Activated naive CD8-positive, alpha-beta T cell (primary cell): ENCODE data around the gene PARP15.
A peak's percentile ranks its signal among the peaks of the same experiment; 100 is the strongest.
"Not testable (repeated sequence)": the region's sequence is repeated elsewhere in the genome, so short reads cannot be mapped to it uniquely, and the experiment has no call there.

Experiments
- H3K27ac Mint-ChIP-seq: one replicate; pipeline ENCODE4 v1.8.0; 2021; ENCODE audit warnings: mixed read lengths
- H3K27me3 Mint-ChIP-seq: one replicate; pipeline ENCODE4 v1.8.0; 2021; ENCODE audit warnings: mixed read lengths
- H3K36me3 Mint-ChIP-seq: one replicate; pipeline ENCODE4 v1.8.0; 2021; ENCODE audit warnings: mixed read lengths
- H3K4me1 Mint-ChIP-seq: one replicate; pipeline ENCODE4 v1.8.0; 2021; ENCODE audit warnings: low read depth, mixed read lengths
- H3K4me3 Mint-ChIP-seq: one replicate; pipeline ENCODE4 v1.8.0; 2021; ENCODE audit warnings: mild to moderate bottlenecking, mixed read lengths
- H3K9me3 Mint-ChIP-seq: one replicate; pipeline ENCODE4 v1.8.0; 2021; ENCODE audit warnings: low read depth, mixed read lengths

Gene PARP15

DNA sequence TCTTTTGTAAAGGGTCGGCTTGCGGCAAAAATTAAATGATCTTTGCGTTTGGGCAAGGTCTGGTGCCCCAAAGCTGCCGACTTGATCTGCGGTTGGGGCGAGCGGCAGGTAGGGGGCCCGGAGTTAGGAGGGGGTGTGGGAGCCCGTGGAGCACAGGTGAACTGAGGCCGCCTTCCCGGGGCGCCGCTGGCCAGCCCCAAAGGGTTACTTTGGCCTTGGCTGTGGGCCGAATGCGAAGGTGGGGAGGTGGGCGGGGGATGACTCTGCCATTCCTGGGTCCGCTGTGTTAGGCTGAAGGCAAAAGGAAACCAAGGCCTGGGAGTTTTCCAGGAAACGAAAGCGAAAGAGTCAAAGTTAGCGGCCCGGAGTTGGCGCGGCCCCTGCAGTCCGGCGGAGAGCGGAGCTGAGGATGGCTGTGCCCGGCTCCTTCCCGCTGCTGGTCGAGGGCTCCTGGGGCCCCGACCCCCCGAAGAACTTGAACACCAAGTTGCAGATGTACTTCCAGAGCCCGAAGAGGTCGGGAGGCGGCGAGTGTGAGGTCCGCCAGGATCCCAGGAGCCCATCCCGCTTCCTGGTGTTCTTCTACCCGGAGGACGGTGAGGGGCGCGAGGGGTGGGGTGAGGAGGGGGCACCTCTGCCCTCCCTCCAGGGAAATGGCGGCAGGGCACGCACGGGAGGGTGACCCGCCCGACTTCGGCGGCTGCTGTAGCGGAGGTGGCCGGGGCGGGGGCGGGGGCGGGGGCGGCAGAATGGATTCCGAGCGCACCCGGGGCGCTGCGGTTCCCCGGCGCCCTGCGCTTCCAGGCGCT is 103.2 kb downstream of the PARP15 start, which contains the start of gene PARP14:
Gene PARP14, plus strand, starts transcription at position 365 of the 809 bp plus-strand sequence. Its CDS starts 45 bp downstream, at position 410.
- peak within 1 kb of the TSS; percentile 99 for H3K4me3 Mint-ChIP-seq
- H3K27me3 Mint-ChIP-seq = no peaks in the 10 kb centered on the region
- H3K36me3 Mint-ChIP-seq = peaks cover 4% of the 10 kb centered on the region
- peaks cover 61% of the 10 kb centered on the region for H3K4me1 Mint-ChIP-seq
- H3K9me3 Mint-ChIP-seq = no peaks in the 10 kb centered on the region
- peak within 1 kb of the TSS; percentile 99 for H3K27ac Mint-ChIP-seq

DNA sequence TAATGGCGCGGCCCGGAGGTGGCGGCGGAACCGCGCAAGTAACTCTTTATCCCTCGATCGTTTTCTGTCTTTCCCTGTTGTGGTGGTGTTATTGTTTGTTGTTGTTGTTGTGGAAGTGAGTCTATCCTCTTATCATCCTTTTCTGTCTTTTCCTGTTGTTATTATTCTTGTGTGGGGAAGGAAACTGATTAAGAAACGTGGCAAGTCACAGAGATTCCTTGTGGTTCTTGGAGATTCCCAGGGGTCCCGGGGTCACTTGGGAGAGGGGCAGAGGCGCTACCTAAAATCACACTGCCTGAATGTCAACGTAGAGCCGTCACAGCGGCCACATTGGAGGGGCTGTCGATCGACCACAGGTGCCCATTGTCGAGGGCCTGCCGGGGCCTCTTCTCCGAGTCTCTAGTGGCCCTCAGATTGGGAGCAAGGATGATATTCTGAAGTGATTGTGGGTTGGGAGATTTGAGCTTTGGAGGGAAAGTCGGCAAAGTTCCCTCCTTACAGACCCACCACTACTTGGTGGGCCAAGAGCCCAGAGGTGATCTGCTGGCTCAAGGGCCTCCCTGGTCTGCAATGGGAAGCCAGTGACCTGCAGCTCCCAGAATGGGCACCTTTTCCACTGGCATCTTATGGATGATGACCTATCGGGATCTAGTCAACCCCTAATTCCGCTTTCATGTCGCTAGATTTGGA is 104.0 kb downstream of the PARP15 start:
- Mint-ChIP-seq H3K9me3 (no peaks in the 10 kb centered on the region), H3K27ac (peak overlapping the region; percentile 97), H3K27me3 (no peaks in the 10 kb centered on the region), H3K4me3 (peak overlapping the region; percentile 99), H3K36me3 (peaks cover 4% of the 10 kb centered on the region), H3K4me1 (peaks cover 61% of the 10 kb centered on the region)

DNA sequence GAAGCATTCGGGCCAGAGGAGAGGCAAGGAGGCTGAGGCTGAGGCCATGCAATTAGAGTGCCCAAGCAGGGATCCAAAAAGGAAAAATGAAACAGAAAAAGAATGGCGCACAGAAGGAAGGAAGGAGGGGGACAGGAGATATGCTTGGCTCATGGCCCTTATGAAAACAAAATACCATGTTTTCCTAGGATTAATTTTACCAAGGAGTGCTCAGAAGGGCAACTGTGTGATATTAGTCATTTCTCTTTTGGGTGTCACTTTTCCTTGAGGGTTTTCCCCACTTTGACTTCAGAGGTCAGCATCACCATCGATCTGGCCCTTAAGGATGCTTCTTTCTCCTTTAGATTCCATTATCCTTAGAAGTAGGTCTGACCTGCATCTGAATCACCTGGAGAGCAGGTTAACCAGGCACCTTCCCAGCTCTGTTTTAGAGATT is 104.5 kb downstream of the PARP15 start:
- H3K27me3 Mint-ChIP-seq = no peaks in the 10 kb centered on the region
- peak overlapping the region; percentile 99 for H3K4me3 Mint-ChIP-seq
- H3K27ac Mint-ChIP-seq = peak overlapping the region; percentile 97
- peaks cover 4% of the 10 kb centered on the region for H3K36me3 Mint-ChIP-seq
- H3K4me1 Mint-ChIP-seq = peaks cover 65% of the 10 kb centered on the region
- H3K9me3 Mint-ChIP-seq = no peaks in the 10 kb centered on the region

GRCh38 chr3:122682778-122683411 is 105.4 kb downstream of the PARP15 start:
- not testable (repeated sequence) for H3K9me3 Mint-ChIP-seq, H3K36me3 Mint-ChIP-seq, H3K27me3 Mint-ChIP-seq
- Mint-ChIP-seq H3K4me1 (peaks cover 67% of the 10 kb centered on the region), H3K27ac (peak overlapping the region; percentile 71), H3K4me3 (peak overlapping the region; percentile 99)

GRCh38 chr3:122687298-122687697 is 109.8 kb downstream of the PARP15 start:
- no peak overlapping the region for H3K4me3 Mint-ChIP-seq
- no peaks in the 10 kb centered on the region for H3K27me3 Mint-ChIP-seq
- H3K4me1 Mint-ChIP-seq = peaks cover 33% of the 10 kb centered on the region
- peaks cover 16% of the 10 kb centered on the region for H3K36me3 Mint-ChIP-seq
- H3K9me3 Mint-ChIP-seq = no peaks in the 10 kb centered on the region
- H3K27ac Mint-ChIP-seq = no peak overlapping the region
